GM12878 (cell line): ENCODE measurements around the gene DYSF. TPM values are rescaled to one million over a fixed set of nuclear protein-coding genes. Genes with fewer than 3 reads are reported as not detected.

Experiments used
- ATAC-seq: fragments of 200-7000 bp; cut with Tn5 transposase; 3 replicates; pipeline ENCODE4 v1.9.1; 2020; ENCODE audit warnings: mild to moderate bottlenecking, moderate library complexity
- BruUV-seq: library from RNA; stranded (reverse); fragments of 400-500 nt; replicated peaks from 2 replicates; lab custom pipeline; 2021; lab: Mats Ljungman, UMichigan
- CTCF ChIA-PET: fragments of 300-600 bp; sonication (Branson Sonifier 250); formaldehyde crosslinking; extraction: SDS; loops from one replicate; lab custom pipeline; 2021; ENCODE audit warnings: inconsistent platforms; lab: Yijun Ruan, JAX
- POLR2A ChIA-PET: fragments of 350-600 bp; formaldehyde crosslinking; extraction: SDS; loops from one replicate; lab custom pipeline; 2021; ENCODE audit warnings: inconsistent platforms; lab: Charles Lee
- RAD21 ChIA-PET: fragments of 300-600 bp; sonication (Branson Sonifier 250); formaldehyde crosslinking; loops from one replicate; lab custom pipeline; 2023; ENCODE audit warnings: antibody characterized with exemption; ENCODE audit not compliant: unreplicated experiment; lab: Charles Lee
- SMC1A ChIA-PET: fragments of 300-600 bp; sonication (Branson Sonifier 250); formaldehyde crosslinking; loops from one replicate; lab custom pipeline; 2023; ENCODE audit not compliant: unreplicated experiment, uncharacterized antibody; lab: Charles Lee
- DNase-seq: peaks from one replicate; pipeline ENCODE4 v3.0.0-alpha.2; 2011; ENCODE audit warnings: low read depth, low spot score
- FAIRE-seq: peaks from 3 replicates; lab custom pipeline; 2011; peaks lifted over from hg19 to GRCh38; lab: Jason Lieb, UNC
- H2AFZ ChIP-seq: 2 replicates; pipeline ENCODE4 v1.6.0; 2011; ENCODE audit warnings: low read depth, low read length, control low read depth; ENCODE audit not compliant: control insufficient read depth
- H3K27ac ChIP-seq: 2 replicates; pipeline ENCODE4 v1.5.1; 2011; ENCODE audit warnings: control low read depth; ENCODE audit not compliant: control insufficient read depth, insufficient read depth
- H3K27me3 ChIP-seq, 2 experiments: replicated peaks in 1 of 2; 2 replicates each; pipeline versions ENCODE4 v1.6.0 to v1.6.1; 2011; ENCODE audit warnings: low read length in 1 of 2; ENCODE audit not compliant: control insufficient read depth in 2 of 2, insufficient read depth in 2 of 2
- H3K36me3 ChIP-seq, 2 experiments: 2 replicates each; pipeline ENCODE4 v1.5.1; 2011; ENCODE audit warnings: low read length in 1 of 2; ENCODE audit not compliant: control insufficient read depth in 2 of 2, insufficient read depth in 2 of 2
- H3K4me1 ChIP-seq: 2 replicates; pipeline ENCODE4 v1.6.1; 2011; ENCODE audit warnings: mild to moderate bottlenecking, low read length, moderate library complexity, mixed read lengths; ENCODE audit not compliant: control insufficient read depth, insufficient read depth
- H3K4me2 ChIP-seq: 2 replicates; pipeline ENCODE4 v1.6.0; 2011; ENCODE audit warnings: control low read depth; ENCODE audit not compliant: control insufficient read depth, insufficient read depth
- H3K4me3 ChIP-seq: fragments of 200-600 bp; sonication (generic); 2 replicates; pipeline ENCODE4 v1.5.1; 2016
- H3K79me2 ChIP-seq: 2 replicates; pipeline ENCODE4 v1.6.0; 2011; ENCODE audit warnings: low read length; ENCODE audit not compliant: control insufficient read depth, insufficient read depth
- H3K9ac ChIP-seq: 2 replicates; pipeline ENCODE4 v1.8.0; 2011; ENCODE audit warnings: low read length, control low read depth, mixed read lengths; ENCODE audit not compliant: control insufficient read depth, insufficient read depth
- H3K9me3 ChIP-seq: replicated peaks from 3 replicates; pipeline ENCODE4 v1.5.1; 2011; ENCODE audit warnings: mild to moderate bottlenecking, low read length; ENCODE audit not compliant: control insufficient read depth, insufficient read depth
- H4K20me1 ChIP-seq: 2 replicates; pipeline ENCODE4 v1.6.0; 2011; ENCODE audit not compliant: control insufficient read depth, insufficient read depth
- CTCF ChIP-seq, 3 experiments: IDR thresholded peaks in 2 of 3; conservative IDR thresholded peaks in 1 of 3; 2 replicates each; pipeline ENCODE4 v1.5.1; 2011; ENCODE audit warnings: low read depth in 3 of 3, low read length in 3 of 3, mild to moderate bottlenecking in 3 of 3, control low read depth in 2 of 3, moderate library complexity in 2 of 3, inconsistent platforms in 1 of 3, mixed read lengths in 1 of 3; ENCODE audit not compliant: control insufficient read depth in 2 of 3, insufficient read depth in 1 of 3; ENCODE audit errors: extremely low read depth in 1 of 3
- E2F4 ChIP-seq: IDR thresholded peaks from 2 replicates; pipeline ENCODE4 v1.6.1; 2012; ENCODE audit warnings: low read depth, low read length, improper control_type of control experiment
- HCFC1 ChIP-seq: fragments of 150-350 bp; IDR thresholded peaks from 2 replicates; pipeline ENCODE4 v1.6.1; 2014; ENCODE audit warnings: low read length
- HSF1 ChIP-seq: fragments of 150-350 bp; IDR thresholded peaks from 2 replicates; pipeline ENCODE4 v1.6.1; 2014; ENCODE audit warnings: mild to moderate bottlenecking, low read depth, low read length
- IRF3 ChIP-seq: fragments of 450-650 bp; IDR thresholded peaks from 2 replicates; pipeline ENCODE4 v1.6.1; 2014; ENCODE audit warnings: mild to moderate bottlenecking
- IRF4 ChIP-seq: IDR thresholded peaks from 2 replicates; pipeline ENCODE4 v1.6.1; 2011; ENCODE audit warnings: low read depth, low read length
- KAT2A ChIP-seq: conservative IDR thresholded peaks from 2 replicates; pipeline ENCODE4 v1.6.1; 2011; ENCODE audit warnings: low read depth, low read length; ENCODE audit not compliant: control insufficient read depth
- NBN ChIP-seq: fragments of 450-650 bp; IDR thresholded peaks from 2 replicates; pipeline ENCODE4 v1.6.1; 2016
- NFXL1 ChIP-seq: fragments of 450-650 bp; IDR thresholded peaks from 2 replicates; pipeline ENCODE4 v1.6.1; 2017; ENCODE audit warnings: antibody characterized with exemption, mild to moderate bottlenecking, borderline replicate concordance
- RB1 ChIP-seq: fragments of 450-650 bp; formaldehyde crosslinking; IDR thresholded peaks from 2 replicates; pipeline ENCODE4 v1.6.1; 2017; ENCODE audit warnings: mild to moderate bottlenecking, borderline replicate concordance
- TBL1XR1 ChIP-seq: IDR thresholded peaks from 2 replicates; pipeline ENCODE4 v1.6.1; 2012; ENCODE audit warnings: low read depth, low read length, improper control_type of control experiment
- WGBS: methylation state at CpG from one replicate; pipeline ENCODE4 v1.1.6; 2016; ENCODE audit warnings: low lambda C conversion rate; ENCODE audit not compliant: insufficient replicate concordance, insufficient coverage; ENCODE audit errors: missing lambda C conversion rate; 5-methylcytosine and 5-hydroxymethylcytosine counted together
- in situ Hi-C: fragments of 300-500 bp; cut with MboI; formaldehyde crosslinking; loops from 9 replicates; pipeline ENCODE4 v1.14.3; 2018; ENCODE audit warnings: mixed read lengths
- intact Hi-C: fragments of 100-400 bp; cut with micrococcal nuclease; formaldehyde crosslinking; loops from one replicate; pipeline ENCODE4 v1.14.2; 2022; ENCODE audit not compliant: unreplicated experiment
- polyA plus RNA-seq, 11 experiments: library from polyadenylated mRNA; depleted of rRNA in 4 of 11; unstranded in 6 of 11; stranded (reverse) in 5 of 11; fragments of >200 nt; fragmentation: Nextera tagmentation in 4 of 11; fragmentation: Illumina TruSeq in 1 of 11; extraction: Ambion mirVana in 4 of 11; extraction: Trizol in 1 of 11; gene quantifications; 1 replicate in 1 of 11; 2 replicates in 10 of 11; pipeline versions ENCODE4 v1.2.1 to v1.2.3, GENCODE V29; 2011 to 2016; ENCODE audit warnings: inconsistent platforms in 2 of 11, missing spikeins in 2 of 11, low read depth in 1 of 11
- total RNA-seq, 4 experiments: library from RNA; depleted of rRNA in 3 of 4; stranded (reverse); fragments of >200 nt in 3 of 4; fragmentation: Illumina TruSeq in 1 of 4; extraction: Trizol in 1 of 4; gene quantifications; 2 replicates each; pipeline versions ENCODE4 v1.2.1 to v1.2.3, GENCODE V29; 2013 to 2021

DYSF gene
- total and polyA plus RNA-seq, 10 of the 15 experiments (the other 5 are each of a cell fraction or from before 2014, with no cell fraction given): under 0.01 to 0.15 (median 0.03) TPM; not detected in 7

- FAIRE-seq (no peak), ATAC-seq (no peak), DNase-seq (no peak)
- no TSS peak for BruUV-seq
- Histone ChIP-seq H3K79me2 (no peaks in the 10 kb centered on the region), H3K4me3 (no peak overlapping the region), H3K27ac (no peak overlapping the region), H3K36me3 (no peaks in the 10 kb centered on the region), H3K9me3 (no peaks in the 10 kb centered on the region), H3K4me2 (no peak overlapping the region), H3K27me3 (peaks cover 0 to 1% of the 10 kb centered on the region in 2 experiments; a peak in 1 of 4 replicates), H2AFZ (no peak overlapping the region), H3K4me1 (no peaks in the 10 kb centered on the region), H4K20me1 (no peaks in the 10 kb centered on the region; the same call in 1 of the 2 replicates), H3K9ac (no peak overlapping the region)
- RAD21 ChIA-PET: no interaction called here
- CTCF ChIA-PET: no interaction called here
- POLR2A ChIA-PET: no interaction called here
- intact Hi-C loops (no loop called here), in situ Hi-C loops (loop anchor here (10.0 kb wide), 1 partner anchor 1049 kb away; no protein-coding TSS in a partner anchor)
- SMC1A ChIA-PET: no interaction called here
- 45% methylated on average over 7 of the region's 7 CpGs for WGBS
- no peak for TF ChIP-seq KAT2A
- TF ChIP-seq TBL1XR1: no peak
- TF ChIP-seq RB1: no peak
- TF ChIP-seq CTCF (IDR thresholded peaks at IDR 0.05 in 2 of 3, conservative IDR thresholded peaks at IDR 0.05 in 1 of 3; ENCODE audit: control insufficient read depth in 2 of 3, extremely low read depth in 1 of 3, insufficient read depth in 1 of 3, low read depth in 3 of 3, low read length in 3 of 3): no peak
- no peak for TF ChIP-seq E2F4
- TF ChIP-seq NFXL1: no peak
- no peak for TF ChIP-seq NBN
- no peak for TF ChIP-seq HCFC1
- no peak for TF ChIP-seq HSF1
- no peak for TF ChIP-seq IRF4
- TF ChIP-seq IRF3: no peak
Measured at GRCh38 chr2:71535526-71535925, 82.2 kb downstream of the DYSF start.
